ENCODE measurements around the gene BAG5.

- TF ChIP-seq CTCF (IDR thresholded peaks at IDR 0.05) (no peak), POLR2A (IDR thresholded peaks at IDR 0.05) (no peak), EP300 (IDR thresholded peaks at IDR 0.05) (no peak), POLR2AphosphoS5 (IDR thresholded peaks at IDR 0.05) (no peak)
Measured at GRCh38 chr14:103539056-103539825, 23.2 kb downstream of the BAG5 start.

Measured in stomach (tissue), 4 donors.